Heart right ventricle (tissue), 16 donors: ENCODE measurements around the gene ZNF362. TPM values are rescaled to one million over a fixed set of nuclear protein-coding genes. Genes with fewer than 3 reads are reported as not detected.

Experiments used
- ATAC-seq, 8 donors: fragments of 200-7000 bp; cut with Tn5 transposase; one replicate each; pipeline ENCODE4 v1.9.1; 2020; ENCODE audit warnings: mild to moderate bottlenecking in 8 of 8, moderate library complexity in 8 of 8, moderate number of reproducible peaks in 1 of 8
- DNase-seq, 2 donors: peaks; one replicate each; pipeline ENCODE4 v3.0.0-alpha.2; 2020
- H3K27ac ChIP-seq, 10 donors: fragments of 200-600 bp; sonication (generic) in 2 of 10; one replicate each; pipeline versions ENCODE4 v1.5.0 to v1.8.0; 2020 to 2022; ENCODE audit warnings: mild to moderate bottlenecking in 3 of 10
- H3K27me3 ChIP-seq, 7 donors: fragments of 200-600 bp; one replicate each; pipeline ENCODE4 v1.8.0; 2021 to 2022; ENCODE audit warnings: mild to moderate bottlenecking in 2 of 7
- H3K36me3 ChIP-seq, 9 donors: fragments of 200-600 bp; sonication (generic) in 1 of 9; one replicate each; pipeline versions ENCODE4 v1.5.0 to v1.8.0; 2020 to 2022; ENCODE audit warnings: mild to moderate bottlenecking in 2 of 9
- H3K4me1 ChIP-seq, 9 donors: fragments of 200-600 bp; sonication (generic) in 1 of 9; one replicate each; pipeline versions ENCODE4 v1.5.0 to v1.8.0; 2020 to 2022; ENCODE audit warnings: mild to moderate bottlenecking in 4 of 9
- H3K4me3 ChIP-seq, 10 donors: fragments of 200-600 bp; sonication (generic) in 2 of 10; one replicate each; pipeline versions ENCODE4 v1.5.0 to v1.8.0; 2020 to 2022; ENCODE audit warnings: mild to moderate bottlenecking in 7 of 10, moderate library complexity in 2 of 10
- H3K9me3 ChIP-seq, 11 donors: fragments of 200-600 bp in 10 of 11; sonication (generic) in 2 of 11; one replicate each; pipeline versions ENCODE4 v1.5.0 to v1.8.0; 2013 to 2022; ENCODE audit warnings: mild to moderate bottlenecking in 2 of 11, control low read depth in 1 of 11, moderate library complexity in 1 of 11
- CTCF ChIP-seq, 9 donors: fragments of 200-600 bp; sonication (generic) in 2 of 9; IDR thresholded peaks; one replicate each; pipeline versions ENCODE4 v1.5.0 to v1.8.0; 2021 to 2022; ENCODE audit warnings: antibody characterized with exemption in 9 of 9, mild to moderate bottlenecking in 5 of 9, moderate library complexity in 1 of 9
- WGBS, 2 donors: extraction: QIAGEN DNeasy Blood & Tissue Kit; methylation state at CpG; one replicate each; pipeline ENCODE4 v1.1.7; 2013; ENCODE audit warnings: inconsistent platforms in 1 of 2; 5-methylcytosine and 5-hydroxymethylcytosine counted together
- intact Hi-C, 10 donors: fragments of 100-400 bp; cut with DNase I; formaldehyde crosslinking; loops; one replicate each; pipeline versions ENCODE4 v1.11.1 to v1.14.2; 2022
- polyA plus RNA-seq, 2 donors: library from polyadenylated mRNA; stranded (reverse); fragments of 200-250 nt; gene quantifications; one replicate each; pipeline ENCODE4 v1.2.3, GENCODE V29; 2013
- total RNA-seq, 10 donors: library from RNA; stranded (reverse); fragmentation: NEBNext Ultra II Directional in 3 of 10; extraction: Animal tissue kit (Norgen Biotek cat#: 25700) in 3 of 10; gene quantifications; one replicate each; pipeline versions ENCODE4 v1.2.1 to v1.2.4, GENCODE V29; 2021 to 2023
- donor health status: Arrhythmogenic right ventricular cardiomyopathy.
- donor health status: ischemic (EF 13 %, LVEDD 7.1; RV severe dilation, severe dysfunction).
- donor health status: healthy with polysubstance abuse.
- donor health status: DM: no; HTN: yes; CAD: no.
- donor health status: DM: no; HTN: no; CAD: no.
- donor health status: ischemic (EF 25% LVEDD 6.9; RV normal size, moderate dysfunction).
- donor health status: ischemic (EF 25% LVEDD 5.7; RV mildly dilated, moderate dysfunction).
- donor health status: healthy.
- donor health status: DM: yes; HTN: yes; CAD: no.
- donor health status: Ischemic cardiomyopathy.
- donor health status: ischemic (EF 35%, LVEDD 5.7; RV mildly dilated, moderate dysfunction).
- donor health status: nonischemic (EF 11% LVEDD 7.7; RV severe dilation, severe dysfunction).
- donor health status: DM: yes; HTN: yes; CAD: no.
- donor health status: PGD.
- donor health status: ischemic (EF 29% LVEDD 5.4; RV normal size, mild dysfunction).
- donor health status: nonischemic (EF 23%, LVEDD 6.1; RV moderate dilation, normal function).

The ZNF362 gene
- total and polyA plus RNA-seq, 12 donors, result 9.1 to 39.2 (median 31.3) TPM

DNA sequence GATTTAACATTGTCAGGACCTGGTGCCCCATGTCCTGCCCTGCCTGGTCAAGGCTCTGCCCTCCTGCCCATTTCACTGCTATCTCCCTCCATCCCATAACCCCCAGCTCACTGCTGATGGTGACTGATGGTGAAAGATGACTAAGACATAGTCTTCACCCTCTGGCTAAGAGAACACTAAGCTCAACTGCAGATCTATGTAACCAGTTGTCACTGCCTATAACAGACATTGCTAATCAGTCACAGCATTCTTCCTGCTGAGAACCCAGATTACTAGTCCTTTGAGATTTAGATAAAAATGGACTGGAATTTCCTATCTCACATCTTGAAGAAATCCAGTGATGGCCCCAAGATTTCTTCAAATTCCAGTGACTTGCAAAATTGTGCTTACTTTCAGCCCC is 8.0 kb upstream of the ZNF362 start:
- ATAC-seq (no peak), DNase-seq (no peak)
- Histone ChIP-seq H3K27me3 (no peaks in the 10 kb centered on the region), H3K4me3 (no peak overlapping the region), H3K9me3 (no peaks in the 10 kb centered on the region), H3K4me1 (no peaks in the 10 kb centered on the region), H3K36me3 (no peaks in the 10 kb centered on the region), H3K27ac (no peak overlapping the region)
- TF ChIP-seq CTCF (IDR thresholded peaks at IDR 0.05), result no peak
- intact Hi-C loops, result no loop called here

DNA sequence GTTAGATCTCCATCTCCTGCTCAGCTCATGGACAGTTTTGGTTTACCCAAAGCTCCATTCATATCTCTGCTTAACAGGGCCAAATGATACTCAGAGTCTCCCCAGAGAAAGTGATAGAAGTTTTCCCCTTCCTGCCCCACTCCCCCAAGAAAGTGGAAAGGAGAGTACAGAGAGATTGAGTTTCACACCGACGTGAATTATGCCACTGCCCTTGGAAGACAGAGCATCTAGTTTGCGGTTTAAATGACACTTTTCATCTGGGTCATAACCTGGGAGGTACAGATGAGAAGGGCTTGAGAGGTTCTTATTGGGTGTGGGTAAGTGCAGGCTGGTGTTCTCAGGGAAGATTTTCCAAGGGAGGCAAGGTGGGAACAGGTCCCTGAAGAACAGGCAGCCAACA is 6.9 kb upstream of the ZNF362 start:
- DNase-seq, result no peak
- no peak for ATAC-seq
- Histone ChIP-seq H3K4me3 (no peak overlapping the region), H3K36me3 (no peaks in the 10 kb centered on the region), H3K27ac (no peak overlapping the region), H3K4me1 (no peaks in the 10 kb centered on the region), H3K9me3 (no peaks in the 10 kb centered on the region), H3K27me3 (no peaks in the 10 kb centered on the region)
- WGBS, 2 donors, result 84 to 91% methylated on average over 3 of the region's 3 CpGs
- no peak for TF ChIP-seq CTCF (IDR thresholded peaks at IDR 0.05)
- intact Hi-C loops, result no loop called here

- H3K36me3 ChIP-seq, result no peaks in the 10 kb centered on the region
- no peaks in the 10 kb centered on the region for H3K9me3 ChIP-seq
- H3K4me3 ChIP-seq, result no peak overlapping the region
- intact Hi-C loops, result loop anchor here in 1 of 10 donors (10.0 kb wide), 1 partner anchor 125 kb away; no protein-coding TSS in a partner anchor
- WGBS, 2 donors, result 94 to 96% methylated on average over 5 of the region's 5 CpGs
- DNase-seq (no peak), ATAC-seq (no peak)
- H3K27me3 ChIP-seq, result no peaks in the 10 kb centered on the region
- no peak overlapping the region for H3K27ac ChIP-seq
- H3K4me1 ChIP-seq, result peaks cover 0 to 5% (median 3%) of the 10 kb centered on the region in 9 donors
- no peak for TF ChIP-seq CTCF (IDR thresholded peaks at IDR 0.05)
Measured at GRCh38 chr1:33250217-33250616, 6.1 kb upstream of the ZNF362 start.

- 86 to 88% methylated on average over 3 of the region's 3 CpGs for WGBS, 2 donors
- TF ChIP-seq CTCF (IDR thresholded peaks at IDR 0.05), result no peak
- no peak for ATAC-seq
- Histone ChIP-seq H3K27me3 (no peaks in the 10 kb centered on the region), H3K36me3 (no peaks in the 10 kb centered on the region), H3K4me3 (no peak overlapping the region), H3K4me1 (peaks cover 0 to 10% (median 8%) of the 10 kb centered on the region in 9 donors), H3K9me3 (no peaks in the 10 kb centered on the region), H3K27ac (no peak overlapping the region)
- DNase-seq, result no peak
- intact Hi-C loops, result loop anchor here in 1 of 10 donors (10.0 kb wide), 1 partner anchor 126 kb away; no protein-coding TSS in a partner anchor
Measured at GRCh38 chr1:33250724-33251123, 5.6 kb upstream of the ZNF362 start.
